Coronary artery (tissue), 2 donors: ENCODE results near the gene ADAMTSL4.
"Not testable (repeated sequence)": the region's sequence is repeated elsewhere in the genome, so short reads cannot be mapped to it uniquely, and the experiment has no call there.

Experiments used
- DNase-seq: peaks from one replicate; pipeline ENCODE4 v3.0.0-alpha.2; 2017; ENCODE audit warnings: low spot score
- H3K27ac ChIP-seq, 2 donors: fragments of 200-600 bp; sonication (generic); one replicate each; pipeline ENCODE4 v1.5.1; 2016 to 2019
- H3K4me3 ChIP-seq: fragments of 200-600 bp; sonication (generic); 2 replicates; pipeline ENCODE4 v1.5.1; 2016; ENCODE audit warnings: mild to moderate bottlenecking, moderate library complexity
- CTCF ChIP-seq: fragments of 200-600 bp; sonication (generic); IDR thresholded peaks from one replicate; pipeline ENCODE4 v1.5.1; 2019; ENCODE audit warnings: antibody characterized with exemption

ADAMTSL4 gene

GRCh38 chr1:150576794-150577556 is 27.8 kb downstream of the ADAMTSL4 start:
- H3K4me3 ChIP-seq: peak overlapping the region; percentile 87
- H3K27ac ChIP-seq: peak overlapping the region; percentile 98 to 99
- no peak for DNase-seq
- no peak for TF ChIP-seq CTCF

- peak overlapping the region; percentile 98 to 99 for H3K27ac ChIP-seq
- no peak for DNase-seq
- TF ChIP-seq CTCF: no peak
- peak overlapping the region; percentile 87 for H3K4me3 ChIP-seq
Observed at GRCh38 chr1:150577557-150578271, 28.5 kb downstream of the ADAMTSL4 start.

GRCh38 chr1:150578272-150579109 is 29.3 kb downstream of the ADAMTSL4 start:
- TF ChIP-seq CTCF: no peak
- peak; percentile 85 for DNase-seq
- Histone ChIP-seq H3K4me3 (peak overlapping the region; percentile 87), H3K27ac (peak overlapping the region; percentile 98 to 99)

GRCh38 chr1:150579110-150579944 is 30.1 kb downstream of the ADAMTSL4 start, which contains the start of gene MCL1:
TSS of gene MCL1 (minus strand) at chr1:150579610. CDS start at chr1:150579530, 80 bp downstream.
- no peak for TF ChIP-seq CTCF
- H3K27ac ChIP-seq: peak within 1 kb of the TSS; percentile 98 to 99
- DNase-seq: peak; percentile 97
- peak within 1 kb of the TSS; percentile 87 for H3K4me3 ChIP-seq

- Histone ChIP-seq H3K4me3 (peak overlapping the region; percentile 87), H3K27ac (peak overlapping the region; percentile 88 to 99)
- peak; percentile 73 for DNase-seq
- no peak for TF ChIP-seq CTCF
Observed at GRCh38 chr1:150579945-150580642, 30.9 kb downstream of the ADAMTSL4 start.

- H3K27ac ChIP-seq: peak overlapping the region in 1 of 2 donors; percentile 88
- DNase-seq, H3K4me3 ChIP-seq: not testable (repeated sequence)
Observed at GRCh38 chr1:150580966-150581365, 31.8 kb downstream of the ADAMTSL4 start.

- DNase-seq, H3K27ac ChIP-seq, H3K4me3 ChIP-seq: not testable (repeated sequence)
Observed at GRCh38 chr1:150581437-150581836, 32.2 kb downstream of the ADAMTSL4 start.

GRCh38 chr1:150581962-150582361 is 32.8 kb downstream of the ADAMTSL4 start:
- not testable (repeated sequence) for DNase-seq, H3K4me3 ChIP-seq, H3K27ac ChIP-seq
